ENCODE results near the gene REG1A.

The REG1A gene

GRCh38 chr2:79139423-79139822 is 19.1 kb downstream of the REG1A start:
- TF ChIP-seq CTCF (IDR thresholded peaks at IDR 0.05; ENCODE audit: borderline replicate concordance, insufficient read depth, low read depth, low read length) = no peak
- H3K4me3 ChIP-seq (ENCODE audit: low read depth, low read length) = no peak overlapping the region

GRCh38 chr2:79155826-79156476 is 35.7 kb downstream of the REG1A start:
- no peak for TF ChIP-seq CTCF (IDR thresholded peaks at IDR 0.05; ENCODE audit: borderline replicate concordance, insufficient read depth, low read depth, low read length)
- no peak overlapping the region for H3K4me3 ChIP-seq (ENCODE audit: low read depth, low read length)

- no peak for TF ChIP-seq CTCF (IDR thresholded peaks at IDR 0.05; ENCODE audit: borderline replicate concordance, insufficient read depth, low read depth, low read length)
- no peak overlapping the region for H3K4me3 ChIP-seq (ENCODE audit: low read depth, low read length)
Measured at GRCh38 chr2:79159030-79159429, 38.7 kb downstream of the REG1A start.

GRCh38 chr2:79159653-79160052 is 39.4 kb downstream of the REG1A start, which contains the start of gene REG3A:
Gene REG3A (minus strand): TSS chr2:79159753. CDS start chr2:79159405, 348 bp downstream.
- H3K4me3 ChIP-seq (ENCODE audit: low read depth, low read length) = no peak within 1 kb of the TSS
- TF ChIP-seq CTCF (IDR thresholded peaks at IDR 0.05; ENCODE audit: borderline replicate concordance, insufficient read depth, low read depth, low read length) = no peak

- TF ChIP-seq CTCF (IDR thresholded peaks at IDR 0.05; ENCODE audit: borderline replicate concordance, insufficient read depth, low read depth, low read length) = no peak
Measured at GRCh38 chr2:79162132-79162531, 41.8 kb downstream of the REG1A start.

GRCh38 chr2:79162801-79163200 is 42.5 kb downstream of the REG1A start:
- TF ChIP-seq CTCF (IDR thresholded peaks at IDR 0.05; ENCODE audit: borderline replicate concordance, insufficient read depth, low read depth, low read length) = no peak
- H3K4me3 ChIP-seq (ENCODE audit: low read depth, low read length) = no peak overlapping the region

More at GRCh38 chr2:79162132-79162531, 41.8 kb downstream of the REG1A start:
- H3K4me3 ChIP-seq (ENCODE audit: low read depth, low read length) = no peak overlapping the region

- no peak overlapping the region for H3K4me3 ChIP-seq (ENCODE audit: low read depth, low read length)
- no peak for TF ChIP-seq CTCF (IDR thresholded peaks at IDR 0.05; ENCODE audit: borderline replicate concordance, insufficient read depth, low read depth, low read length)
Measured at GRCh38 chr2:79171348-79171958, 51.2 kb downstream of the REG1A start.
